GM13977 (cell line): Measurements from ENCODE around the gene NACAD.

Source experiments
- DNase-seq: peaks from one replicate; pipeline ENCODE4 v3.0.0; 2012; ENCODE audit warnings: low spot score
- CTCF ChIP-seq: IDR thresholded peaks from 2 replicates; pipeline ENCODE4 v1.5.1; 2012; ENCODE audit warnings: mild to moderate bottlenecking, control low read depth; ENCODE audit not compliant: insufficient read depth; ENCODE audit errors: extremely low read depth, missing control alignments
- in situ Hi-C: fragments of 300-500 bp; cut with MboI; formaldehyde crosslinking; loops from one replicate; pipeline ENCODE4 v1.12.0; 2022; ENCODE audit warnings: low sequenced_read_pairs, low pct_unique_long_range_greater_than_20kb, mixed read lengths, inconsistent platforms; ENCODE audit not compliant: unreplicated experiment

The NACAD gene

GRCh38 chr7:45101748-45102147 is 13.0 kb upstream of the NACAD start:
- DNase-seq, result no peak
- in situ Hi-C loops, result no loop called here
- no peak for TF ChIP-seq CTCF

GRCh38 chr7:45100761-45101480 is 12.2 kb upstream of the NACAD start:
- in situ Hi-C loops, result no loop called here
- DNase-seq, result no peak
- no peak for TF ChIP-seq CTCF

- in situ Hi-C loops, result no loop called here
- TF ChIP-seq CTCF, result no peak
- no peak for DNase-seq
Measured at GRCh38 chr7:45099891-45100760, 11.4 kb upstream of the NACAD start.

- no peak for TF ChIP-seq CTCF
- in situ Hi-C loops, result no loop called here
- no peak for DNase-seq
Measured at GRCh38 chr7:45098983-45099839, 10.4 kb upstream of the NACAD start.

GRCh38 chr7:45092931-45093235 is 4.1 kb upstream of the NACAD start:
- in situ Hi-C loops, result no loop called here
- no peak for TF ChIP-seq CTCF
- no peak for DNase-seq
